ENCODE measurements around the gene INPP4A. TPM values are rescaled to one million over a fixed set of nuclear protein-coding genes. Genes with fewer than 3 reads are reported as not detected.
"Not testable (repeated sequence)": the region's sequence is repeated elsewhere in the genome, so short reads cannot be mapped to it uniquely, and the experiment has no call there.

INPP4A gene
- total RNA-seq, 1 donor from 2014 or later = 40.7 TPM

DNA sequence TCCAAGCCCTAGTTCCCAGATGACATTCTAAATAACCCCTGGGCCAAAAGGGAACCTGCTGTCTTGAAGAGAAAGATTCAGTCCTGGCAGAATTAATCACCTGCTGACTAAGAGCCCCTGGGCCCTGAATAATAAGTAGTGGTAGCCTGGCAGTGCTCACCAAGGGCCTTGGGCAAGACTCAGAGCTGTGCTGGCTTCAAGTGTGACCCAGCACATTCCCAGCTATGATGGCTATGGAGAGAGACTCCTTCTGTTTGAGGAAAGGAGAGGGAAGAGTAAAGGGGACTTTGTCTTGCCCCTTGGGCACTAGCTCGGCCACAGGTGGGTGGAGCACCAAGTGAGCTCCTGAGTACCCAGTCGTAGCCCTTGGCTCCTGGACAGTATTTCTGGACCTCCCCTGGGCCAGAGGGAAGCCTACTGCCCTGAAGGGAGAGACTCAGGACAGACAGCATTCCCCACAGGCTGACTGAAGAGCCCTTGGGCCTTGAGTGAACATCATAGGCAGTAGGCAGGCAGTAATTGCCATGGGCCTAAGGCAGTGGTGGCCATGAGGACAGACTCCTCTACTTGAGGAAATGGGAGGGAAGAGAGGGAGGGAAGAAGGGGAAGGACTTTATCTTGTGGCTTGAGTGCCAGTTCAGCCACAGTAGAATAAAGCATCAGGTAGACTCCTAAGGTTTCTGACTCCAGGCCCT is 40.0 kb upstream of the INPP4A start:
- Mint-ChIP-seq H3K9me3 (no peaks in the 10 kb centered on the region), H3K4me1 (no peaks in the 10 kb centered on the region), H3K36me3 (no peaks in the 10 kb centered on the region), H3K4me3 (no peak overlapping the region), H3K27me3 (ENCODE audit: low read depth) (peaks cover 30% of the 10 kb centered on the region), H3K27ac (no peak overlapping the region)
- no peak for DNase-seq (ENCODE audit: low spot score in 2 of 2, unreplicated experiment in 2 of 2)
- TF ChIP-seq, protein P1, sequence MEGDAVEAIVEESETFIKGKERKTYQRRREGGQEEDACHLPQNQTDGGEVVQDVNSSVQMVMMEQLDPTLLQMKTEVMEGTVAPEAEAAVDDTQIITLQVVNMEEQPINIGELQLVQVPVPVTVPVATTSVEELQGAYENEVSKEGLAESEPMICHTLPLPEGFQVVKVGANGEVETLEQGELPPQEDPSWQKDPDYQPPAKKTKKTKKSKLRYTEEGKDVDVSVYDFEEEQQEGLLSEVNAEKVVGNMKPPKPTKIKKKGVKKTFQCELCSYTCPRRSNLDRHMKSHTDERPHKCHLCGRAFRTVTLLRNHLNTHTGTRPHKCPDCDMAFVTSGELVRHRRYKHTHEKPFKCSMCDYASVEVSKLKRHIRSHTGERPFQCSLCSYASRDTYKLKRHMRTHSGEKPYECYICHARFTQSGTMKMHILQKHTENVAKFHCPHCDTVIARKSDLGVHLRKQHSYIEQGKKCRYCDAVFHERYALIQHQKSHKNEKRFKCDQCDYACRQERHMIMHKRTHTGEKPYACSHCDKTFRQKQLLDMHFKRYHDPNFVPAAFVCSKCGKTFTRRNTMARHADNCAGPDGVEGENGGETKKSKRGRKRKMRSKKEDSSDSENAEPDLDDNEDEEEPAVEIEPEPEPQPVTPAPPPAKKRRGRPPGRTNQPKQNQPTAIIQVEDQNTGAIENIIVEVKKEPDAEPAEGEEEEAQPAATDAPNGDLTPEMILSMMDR (IDR thresholded peaks at IDR 0.05; ENCODE audit: unreplicated experiment) = no peak

DNA sequence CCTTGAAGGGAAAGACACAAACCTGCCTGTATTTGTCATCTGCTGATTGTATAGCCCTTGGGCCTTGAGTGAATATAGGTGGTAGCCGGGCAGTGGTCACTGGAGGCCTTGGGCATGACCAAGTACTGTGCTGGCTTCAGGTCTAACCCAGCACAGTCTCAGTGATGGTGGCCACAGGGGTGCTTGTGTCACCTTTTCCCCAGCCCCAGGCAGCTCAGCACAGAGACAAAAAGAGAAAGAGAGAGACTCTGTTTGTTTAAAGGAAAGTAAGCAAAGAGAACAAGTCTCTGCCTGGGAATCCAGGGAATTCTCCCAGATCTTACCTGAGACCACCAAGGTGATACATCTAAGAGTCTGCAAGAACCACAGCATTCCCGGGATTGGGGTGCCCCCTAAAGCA is 39.4 kb upstream of the INPP4A start:
- Mint-ChIP-seq H3K9me3 (no peaks in the 10 kb centered on the region), H3K36me3 (no peaks in the 10 kb centered on the region), H3K4me1 (no peaks in the 10 kb centered on the region), H3K27ac (no peak overlapping the region), H3K4me3 (no peak overlapping the region), H3K27me3 (ENCODE audit: low read depth) (peaks cover 28% of the 10 kb centered on the region)
- TF ChIP-seq, protein P1 (IDR thresholded peaks at IDR 0.05; ENCODE audit: unreplicated experiment) = no peak
- no peak for DNase-seq (ENCODE audit: low spot score in 2 of 2, unreplicated experiment in 2 of 2)

DNA sequence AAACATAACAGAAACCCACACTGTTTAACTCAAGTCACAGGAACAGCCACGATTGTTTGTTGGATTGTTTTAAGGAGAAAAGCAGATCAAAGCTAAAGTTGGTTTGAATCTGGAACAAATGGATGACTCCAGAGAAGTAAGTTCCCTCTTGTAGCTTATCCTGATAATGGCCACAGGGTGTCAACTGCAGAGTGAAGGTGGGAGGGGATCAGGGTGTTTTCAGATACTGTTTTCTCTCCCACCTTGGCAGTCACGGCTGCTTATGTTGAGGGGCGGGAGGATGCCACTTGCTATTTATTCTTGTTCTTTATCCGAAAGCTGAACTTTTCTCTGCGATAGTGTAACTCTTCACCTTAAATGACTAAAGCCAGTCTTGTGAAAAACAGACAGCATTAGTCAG is 36.5 kb upstream of the INPP4A start:
- no peak overlapping the region for H3K27ac Mint-ChIP-seq
- TF ChIP-seq, protein P1 (IDR thresholded peaks at IDR 0.05; ENCODE audit: unreplicated experiment) = no peak
- DNase-seq (ENCODE audit: low spot score in 2 of 2, unreplicated experiment in 2 of 2) = no peak
- H3K36me3 Mint-ChIP-seq = no peaks in the 10 kb centered on the region
- H3K4me1 Mint-ChIP-seq = peaks cover 4% of the 10 kb centered on the region
- no peak overlapping the region for H3K4me3 Mint-ChIP-seq
- peaks cover 4% of the 10 kb centered on the region for H3K27me3 Mint-ChIP-seq (ENCODE audit: low read depth)
- H3K9me3 Mint-ChIP-seq = no peaks in the 10 kb centered on the region

DNA sequence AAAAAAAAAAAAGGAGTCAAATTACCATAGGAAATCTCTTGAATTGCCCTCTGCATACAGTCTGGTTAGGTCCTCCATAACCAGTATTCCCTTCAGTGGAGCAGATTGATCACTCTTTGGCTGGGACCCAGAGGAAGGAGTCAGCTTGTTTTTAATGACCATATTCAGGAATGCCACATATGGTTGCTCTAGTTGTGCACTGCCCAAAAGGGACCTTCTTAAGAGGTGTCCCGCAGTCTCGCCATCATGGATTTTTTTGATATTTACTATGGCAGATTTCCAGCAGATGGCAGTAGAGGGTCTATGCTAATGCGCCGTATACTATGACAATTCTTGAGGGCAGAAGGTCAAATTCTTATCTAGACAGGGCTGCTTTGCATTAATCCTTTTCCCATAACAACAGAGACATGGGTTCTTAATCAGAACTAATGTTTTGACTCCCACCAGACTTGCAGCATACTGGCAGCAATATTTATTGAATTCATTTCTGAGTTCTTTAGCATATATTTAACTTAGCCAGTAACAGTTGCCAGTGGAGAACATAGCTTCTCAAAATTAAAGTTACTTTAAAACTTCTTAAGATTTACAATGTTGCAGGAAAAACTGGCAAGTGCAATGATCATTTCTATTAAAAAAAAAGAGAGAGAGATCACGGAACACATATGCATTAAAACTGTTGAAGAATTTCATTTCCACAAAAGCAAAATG is 31.8 kb upstream of the INPP4A start:
- H3K4me3 Mint-ChIP-seq = no peak overlapping the region
- no peak for DNase-seq (ENCODE audit: low spot score in 2 of 2, unreplicated experiment in 2 of 2)
- H3K4me1 Mint-ChIP-seq = peaks cover 5% of the 10 kb centered on the region
- TF ChIP-seq, protein P1 (IDR thresholded peaks at IDR 0.05; ENCODE audit: unreplicated experiment) = peak; percentile 71
- H3K9me3 Mint-ChIP-seq = peaks cover 8% of the 10 kb centered on the region
- H3K27ac Mint-ChIP-seq = no peak overlapping the region
- peaks cover 3% of the 10 kb centered on the region for H3K36me3 Mint-ChIP-seq
- no peaks in the 10 kb centered on the region for H3K27me3 Mint-ChIP-seq (ENCODE audit: low read depth)

DNA sequence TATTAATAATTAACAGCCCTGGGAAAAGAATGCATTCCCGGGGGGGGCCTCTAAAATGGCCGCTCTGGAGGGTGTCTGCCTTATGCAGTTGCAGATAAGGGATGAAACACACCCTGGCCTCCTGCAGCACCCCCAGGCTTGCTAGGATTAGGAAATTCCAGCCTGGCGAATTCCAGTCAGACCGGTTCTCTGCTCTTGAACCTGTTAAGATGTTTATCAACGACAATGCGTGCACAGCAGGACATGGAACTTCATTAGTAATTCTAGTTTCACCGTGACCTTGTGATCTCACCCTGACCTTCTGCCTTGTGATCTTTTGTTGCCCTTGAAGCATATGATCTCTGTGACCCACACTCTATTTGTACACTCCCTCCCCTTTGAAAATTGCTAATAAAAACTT is 30.4 kb upstream of the INPP4A start:
- DNase-seq (ENCODE audit: low spot score in 2 of 2, unreplicated experiment in 2 of 2); H3K9me3 Mint-ChIP-seq; H3K27ac Mint-ChIP-seq; H3K27me3 Mint-ChIP-seq (ENCODE audit: low read depth); H3K4me3 Mint-ChIP-seq; H3K4me1 Mint-ChIP-seq; H3K36me3 Mint-ChIP-seq: not testable (repeated sequence)

DNA sequence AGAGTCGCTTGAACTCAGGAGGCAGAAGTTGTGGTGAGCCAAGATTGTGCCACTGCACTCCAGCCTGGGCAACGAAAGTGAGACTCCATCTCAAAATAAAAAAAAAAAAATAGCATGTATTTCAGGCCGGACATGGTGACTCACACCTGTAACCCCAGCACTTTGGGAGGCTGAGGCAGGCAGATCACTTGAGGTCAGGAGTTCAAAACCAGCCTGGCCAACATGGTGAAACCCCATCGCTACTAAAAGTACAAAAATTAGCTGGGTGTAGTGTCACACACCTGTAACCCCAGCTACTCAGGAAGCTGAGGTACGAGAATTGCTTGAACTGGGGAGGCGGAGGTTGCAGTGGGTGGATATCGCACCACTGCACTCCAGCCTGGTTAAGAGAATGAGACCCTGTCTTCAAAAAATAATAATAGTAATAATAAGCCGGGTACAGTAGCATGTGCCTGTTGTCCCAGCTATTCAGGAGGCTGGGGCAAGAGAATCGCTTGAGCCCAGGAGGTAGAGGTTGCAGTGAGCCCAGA is 28.9 kb upstream of the INPP4A start:
- not testable (repeated sequence) for H3K27me3 Mint-ChIP-seq (ENCODE audit: low read depth); H3K27ac Mint-ChIP-seq; H3K9me3 Mint-ChIP-seq; H3K4me1 Mint-ChIP-seq; DNase-seq (ENCODE audit: low spot score in 2 of 2, unreplicated experiment in 2 of 2); H3K36me3 Mint-ChIP-seq; H3K4me3 Mint-ChIP-seq
